OCI-LY3 (cell line): Measurements from ENCODE around the gene PPP2R2B.

Source experiments
- H2AFZ ChIP-seq: fragments of 200-600, 300-600 bp; shearing (Covaris generic); 2 replicates; pipeline ENCODE4 v1.6.0; 2014; ENCODE audit warnings: antibody characterized with exemption, low read depth, low read length
- H3K27ac ChIP-seq: fragments of 200-600, 300-600 bp; sonication (generic); 2 replicates; pipeline ENCODE4 v1.5.1; 2014; ENCODE audit warnings: mild to moderate bottlenecking, low read length, moderate library complexity, mixed read lengths
- H3K27me3 ChIP-seq: fragments of 200-600, 300-600 bp; sonication (generic); 2 replicates; pipeline ENCODE4 v1.6.1; 2014; ENCODE audit warnings: low read depth, low read length, mixed read lengths
- H3K36me3 ChIP-seq: fragments of 200-600, 300-600 bp; sonication (generic); replicated peaks from 2 replicates; pipeline ENCODE3; 2014; ENCODE audit warnings: low read depth, low read length, mixed read lengths
- H3K4me1 ChIP-seq: fragments of 300-600, 200-600 bp; sonication (generic); 2 replicates; pipeline ENCODE4 v1.6.1; 2014; ENCODE audit warnings: low read length, mixed read lengths
- H3K4me2 ChIP-seq: fragments of 200-600, 300-600 bp; sonication (generic); 2 replicates; pipeline ENCODE4 v1.6.1; 2014; ENCODE audit warnings: low read length, mixed read lengths
- H3K4me3 ChIP-seq: fragments of 300-600, 200-600 bp; sonication (generic); 2 replicates; pipeline ENCODE4 v1.5.1; 2014; ENCODE audit warnings: antibody characterized with exemption, mild to moderate bottlenecking, low read length, moderate library complexity
- H3K79me2 ChIP-seq: fragments of 300-600, 200-600 bp; shearing (Covaris generic); 2 replicates; pipeline ENCODE4 v1.6.1; 2014; ENCODE audit warnings: mild to moderate bottlenecking, low read length, mixed read lengths
- H3K9ac ChIP-seq: fragments of 300-600, 200-600 bp; shearing (Covaris generic); 2 replicates; pipeline ENCODE4 v1.6.0; 2014; ENCODE audit warnings: mild to moderate bottlenecking, low read length, moderate library complexity
- H3K9me3 ChIP-seq: fragments of 200-600, 300-600 bp; shearing (Covaris generic); 2 replicates; pipeline ENCODE4 v1.6.1; 2014; ENCODE audit warnings: low read length, mixed read lengths; ENCODE audit not compliant: insufficient read depth
- H4K20me1 ChIP-seq: fragments of 200-600, 300-600 bp; sonication (generic); 2 replicates; pipeline ENCODE4 v1.6.1; 2016; ENCODE audit warnings: low read length, mixed read lengths; ENCODE audit not compliant: insufficient read depth
- CTCF ChIP-seq: fragments of 200-600, 300-600 bp; sonication (generic); IDR thresholded peaks from 2 replicates; pipeline ENCODE4 v1.5.1; 2014; ENCODE audit warnings: antibody characterized with exemption, low read length, low read depth
- EZH2phosphoT487 ChIP-seq: fragments of 200-600 bp; shearing (Covaris generic); IDR thresholded peaks from 2 replicates; pipeline ENCODE4 v1.6.1; 2018; ENCODE audit warnings: antibody characterized with exemption, mixed run types, low read depth

Gene PPP2R2B

GRCh38 chr5:146848133-146848532, 30.4 kb downstream of the PPP2R2B start:
- Histone ChIP-seq H4K20me1 (no peaks in the 10 kb centered on the region), H3K4me3 (no peak overlapping the region), H3K36me3 (no peaks in the 10 kb centered on the region), H3K27me3 (no peaks in the 10 kb centered on the region), H2AFZ (no peak overlapping the region), H3K27ac (no peak overlapping the region), H3K9me3 (no peaks in the 10 kb centered on the region), H3K4me1 (no peaks in the 10 kb centered on the region), H3K4me2 (no peak overlapping the region), H3K79me2 (no peaks in the 10 kb centered on the region), H3K9ac (no peak overlapping the region)
- TF ChIP-seq CTCF = no peak
- no peak for TF ChIP-seq EZH2phosphoT487

- H3K79me2 ChIP-seq = no peaks in the 10 kb centered on the region
- no peaks in the 10 kb centered on the region for H3K36me3 ChIP-seq
- H3K4me1 ChIP-seq = no peaks in the 10 kb centered on the region
- H3K4me3 ChIP-seq = no peak overlapping the region
- H3K4me2 ChIP-seq = no peak overlapping the region
- TF ChIP-seq EZH2phosphoT487 (no peak), CTCF (no peak)
- no peak overlapping the region for H3K9ac ChIP-seq
- H4K20me1 ChIP-seq = no peaks in the 10 kb centered on the region
- no peak overlapping the region for H3K27ac ChIP-seq
- H3K27me3 ChIP-seq = no peaks in the 10 kb centered on the region
- H2AFZ ChIP-seq = no peak overlapping the region
- H3K9me3 ChIP-seq = no peaks in the 10 kb centered on the region
Measured at GRCh38 chr5:146840016-146840415, 38.5 kb downstream of the PPP2R2B start.

DNA sequence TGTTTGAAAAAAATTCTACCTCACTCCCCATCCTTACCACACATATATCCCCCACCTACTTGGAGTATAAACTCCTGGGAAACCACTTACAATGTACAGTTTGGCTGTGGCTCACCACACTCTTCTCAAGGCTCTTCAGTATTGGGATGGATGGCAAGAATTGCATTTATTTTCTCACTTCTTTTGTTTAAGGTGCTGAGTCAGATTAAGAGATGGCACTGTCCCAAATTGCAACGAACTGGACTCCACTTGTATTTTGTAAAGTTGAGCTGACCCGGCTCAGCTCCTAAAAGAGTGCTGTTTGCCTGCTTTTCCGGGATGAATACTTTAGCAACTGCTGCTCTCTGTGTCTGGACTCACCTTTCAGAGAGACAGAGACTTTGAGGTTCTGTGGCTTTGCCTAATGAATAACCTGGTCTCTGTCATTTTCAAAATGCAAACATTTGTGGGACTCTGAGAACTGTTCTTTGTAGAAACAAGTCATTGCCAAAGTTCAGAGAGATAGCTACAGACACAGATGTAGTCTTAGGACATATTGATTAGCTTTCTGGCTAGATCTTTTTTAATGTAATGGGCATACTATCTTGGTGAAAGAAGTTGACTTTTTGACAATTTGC, 42.2 kb downstream of the PPP2R2B start:
- no peaks in the 10 kb centered on the region for H4K20me1 ChIP-seq
- H3K9ac ChIP-seq = no peak overlapping the region
- H3K4me2 ChIP-seq = no peak overlapping the region
- no peaks in the 10 kb centered on the region for H3K79me2 ChIP-seq
- H2AFZ ChIP-seq = no peak overlapping the region
- H3K36me3 ChIP-seq = no peaks in the 10 kb centered on the region
- no peak for TF ChIP-seq CTCF
- no peak for TF ChIP-seq EZH2phosphoT487
- H3K9me3 ChIP-seq = no peaks in the 10 kb centered on the region
- H3K27me3 ChIP-seq = no peaks in the 10 kb centered on the region
- no peaks in the 10 kb centered on the region for H3K4me1 ChIP-seq
- H3K27ac ChIP-seq = no peak overlapping the region
- no peak overlapping the region for H3K4me3 ChIP-seq

- no peaks in the 10 kb centered on the region for H3K36me3 ChIP-seq
- H3K27me3 ChIP-seq = no peaks in the 10 kb centered on the region
- H4K20me1 ChIP-seq = no peaks in the 10 kb centered on the region
- no peaks in the 10 kb centered on the region for H3K4me1 ChIP-seq
- no peak overlapping the region for H2AFZ ChIP-seq
- H3K9me3 ChIP-seq = no peaks in the 10 kb centered on the region
- H3K4me3 ChIP-seq = no peak overlapping the region
- H3K27ac ChIP-seq = no peak overlapping the region
- no peak overlapping the region for H3K9ac ChIP-seq
- TF ChIP-seq CTCF = no peak
- no peak for TF ChIP-seq EZH2phosphoT487
- no peaks in the 10 kb centered on the region for H3K79me2 ChIP-seq
- H3K4me2 ChIP-seq = no peak overlapping the region
Measured at GRCh38 chr5:146832985-146833732, 45.4 kb downstream of the PPP2R2B start.
